GM12874 (cell line): ENCODE results near the gene CASP12.

Experiments
- TF ChIP-seq, protein P1 (sequence below): IDR thresholded peaks from 2 replicates; pipeline ENCODE4 v1.5.1; 2011; ENCODE audit warnings: low read depth, mild to moderate bottlenecking, control low read depth, low read length, moderate library complexity; ENCODE audit not compliant: insufficient read depth

CASP12 gene

DNA sequence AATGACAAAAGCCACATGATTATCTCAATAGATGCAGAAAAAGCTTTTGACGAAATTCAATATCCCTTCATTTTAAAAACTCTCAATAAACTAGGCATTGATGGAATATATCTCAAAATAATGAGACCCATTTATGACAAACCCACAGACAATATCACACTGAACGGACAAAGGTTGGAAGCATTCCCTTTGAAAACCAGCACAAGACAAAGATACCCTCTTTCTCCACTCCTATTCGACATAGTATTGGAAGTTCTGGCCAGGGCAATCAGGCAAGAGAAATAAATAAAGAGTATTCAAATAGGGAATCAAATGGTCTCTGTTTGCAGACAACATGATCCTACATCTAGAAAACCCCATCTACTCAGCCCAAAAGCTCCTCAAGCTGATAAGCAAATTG, 52.0 kb downstream of the CASP12 start:
- TF ChIP-seq, protein P1, sequence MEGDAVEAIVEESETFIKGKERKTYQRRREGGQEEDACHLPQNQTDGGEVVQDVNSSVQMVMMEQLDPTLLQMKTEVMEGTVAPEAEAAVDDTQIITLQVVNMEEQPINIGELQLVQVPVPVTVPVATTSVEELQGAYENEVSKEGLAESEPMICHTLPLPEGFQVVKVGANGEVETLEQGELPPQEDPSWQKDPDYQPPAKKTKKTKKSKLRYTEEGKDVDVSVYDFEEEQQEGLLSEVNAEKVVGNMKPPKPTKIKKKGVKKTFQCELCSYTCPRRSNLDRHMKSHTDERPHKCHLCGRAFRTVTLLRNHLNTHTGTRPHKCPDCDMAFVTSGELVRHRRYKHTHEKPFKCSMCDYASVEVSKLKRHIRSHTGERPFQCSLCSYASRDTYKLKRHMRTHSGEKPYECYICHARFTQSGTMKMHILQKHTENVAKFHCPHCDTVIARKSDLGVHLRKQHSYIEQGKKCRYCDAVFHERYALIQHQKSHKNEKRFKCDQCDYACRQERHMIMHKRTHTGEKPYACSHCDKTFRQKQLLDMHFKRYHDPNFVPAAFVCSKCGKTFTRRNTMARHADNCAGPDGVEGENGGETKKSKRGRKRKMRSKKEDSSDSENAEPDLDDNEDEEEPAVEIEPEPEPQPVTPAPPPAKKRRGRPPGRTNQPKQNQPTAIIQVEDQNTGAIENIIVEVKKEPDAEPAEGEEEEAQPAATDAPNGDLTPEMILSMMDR = no peak

DNA sequence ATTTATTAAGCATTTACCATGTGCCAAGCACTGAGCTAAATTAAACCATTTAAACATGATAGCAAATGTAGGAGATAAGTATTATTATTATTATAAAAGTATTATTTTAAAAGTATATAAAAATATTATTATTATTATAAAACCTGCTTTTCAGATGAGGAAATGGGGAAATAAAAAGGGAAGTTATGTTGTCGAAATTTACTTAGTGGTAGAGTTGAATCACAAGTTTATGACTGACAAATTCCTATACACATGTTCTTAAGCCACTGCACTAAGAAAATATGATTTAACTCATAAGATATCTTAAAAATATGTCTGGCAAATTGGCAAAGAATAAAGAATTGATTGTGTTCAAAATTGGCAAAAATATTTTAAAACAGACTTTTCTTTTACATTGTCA, 53.8 kb downstream of the CASP12 start:
- TF ChIP-seq, protein P1 = no peak

DNA sequence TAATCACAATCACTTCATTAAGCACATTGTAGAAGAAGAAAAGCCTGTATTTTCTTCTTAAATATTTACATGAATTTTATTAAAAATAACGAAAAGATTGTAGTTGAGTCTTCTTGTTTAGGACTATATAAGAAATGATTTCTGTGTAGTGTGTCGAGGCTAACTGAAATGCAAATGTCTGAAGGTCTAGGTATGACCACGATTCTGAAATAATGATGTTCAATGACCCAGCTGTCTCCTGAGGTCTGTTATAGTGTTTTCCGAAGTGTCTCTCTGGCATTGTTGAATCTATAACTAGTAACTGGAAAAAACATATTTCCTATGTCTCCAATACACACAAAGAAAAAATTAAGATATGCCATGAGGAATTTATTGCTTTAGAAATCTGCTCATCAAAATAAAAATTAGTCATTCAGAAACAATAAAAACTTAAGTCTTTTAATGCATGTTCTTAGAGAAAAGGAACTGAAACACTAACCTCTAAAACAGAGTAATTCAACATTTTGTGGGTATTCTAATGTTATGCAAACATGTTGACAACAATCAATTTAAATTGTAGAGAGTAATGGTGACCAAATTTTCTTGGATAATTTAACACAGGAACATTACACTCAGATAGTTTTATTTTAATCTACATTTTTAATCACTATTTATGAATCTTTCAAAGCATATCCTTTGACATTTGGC, 55.0 kb downstream of the CASP12 start:
- TF ChIP-seq, protein P1 = no peak

DNA sequence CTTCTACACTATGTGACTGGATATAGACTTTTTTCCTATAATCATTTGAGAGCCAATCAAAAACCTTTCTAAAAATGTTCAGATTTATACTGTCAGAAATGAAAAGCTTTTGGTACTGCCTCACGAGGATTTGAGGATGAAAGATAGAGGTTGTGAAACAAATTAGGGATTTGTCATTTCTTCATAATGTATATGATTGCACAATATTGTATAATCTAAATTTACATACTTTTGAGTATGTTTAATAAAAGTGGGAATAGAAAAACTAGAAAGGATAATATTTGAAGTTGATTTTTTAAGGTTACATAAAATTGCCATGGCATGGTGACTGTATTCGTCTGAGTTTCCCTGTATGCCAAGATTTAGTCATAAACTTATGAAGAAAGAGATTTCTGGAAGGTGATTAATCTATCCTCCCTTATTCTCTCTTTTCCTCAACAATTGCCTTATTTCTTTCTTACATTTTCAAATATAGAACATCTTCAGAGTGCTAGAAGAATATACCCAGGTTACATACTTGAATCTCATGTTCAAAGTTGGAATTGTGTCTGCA, 56.2 kb downstream of the CASP12 start:
- TF ChIP-seq, protein P1 = no peak

DNA sequence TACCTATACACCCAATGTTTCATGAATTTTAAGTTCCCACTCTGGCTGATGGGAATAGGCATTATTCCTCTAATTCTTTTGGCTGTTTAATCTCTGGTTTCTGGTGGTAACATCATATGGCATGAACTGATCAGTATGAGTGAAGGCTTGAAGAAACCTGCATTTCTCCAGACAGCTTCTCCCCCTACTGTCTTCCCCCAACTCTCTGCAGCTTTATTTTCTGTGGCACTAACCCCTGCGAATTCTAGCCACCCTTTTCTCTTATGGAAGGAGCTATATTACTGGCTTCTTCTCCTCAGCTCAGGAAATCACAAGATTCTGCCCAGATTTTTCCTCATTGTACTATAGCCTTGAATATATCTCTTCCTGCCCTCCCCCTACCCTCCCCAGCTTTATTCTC, 57.1 kb downstream of the CASP12 start:
- TF ChIP-seq, protein P1 = no peak

DNA sequence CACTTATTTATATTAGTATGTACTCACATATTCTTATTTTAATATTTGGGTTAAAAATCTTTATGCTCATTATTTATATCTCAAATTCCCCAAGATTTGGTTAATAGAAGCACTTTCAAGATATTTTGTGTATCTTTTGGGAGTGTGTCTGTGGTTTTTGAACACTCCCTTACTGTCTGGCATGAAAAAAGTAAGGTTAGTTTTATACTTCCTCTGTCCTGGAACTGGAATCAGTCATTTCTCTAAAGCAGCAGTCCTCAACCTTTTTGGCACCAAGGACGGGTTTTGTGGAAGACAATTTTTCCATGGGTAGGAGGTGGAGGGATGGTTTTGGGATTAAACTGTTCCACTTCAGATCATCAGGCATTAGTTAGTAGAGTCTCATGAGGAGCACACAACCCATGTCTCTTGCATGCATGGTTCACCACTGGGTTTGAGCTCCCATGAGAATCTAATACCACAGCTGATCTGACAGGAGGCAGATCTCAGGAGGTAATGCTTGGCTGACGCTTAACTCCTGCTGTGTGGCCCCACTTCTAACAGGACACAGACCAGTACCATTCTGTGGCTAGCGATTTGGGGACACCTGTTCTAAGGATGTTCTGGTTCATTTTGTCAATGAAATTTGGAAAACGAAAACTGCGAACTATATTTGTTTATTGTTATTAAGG, 60.2 kb downstream of the CASP12 start:
- TF ChIP-seq, protein P1 = no peak

DNA sequence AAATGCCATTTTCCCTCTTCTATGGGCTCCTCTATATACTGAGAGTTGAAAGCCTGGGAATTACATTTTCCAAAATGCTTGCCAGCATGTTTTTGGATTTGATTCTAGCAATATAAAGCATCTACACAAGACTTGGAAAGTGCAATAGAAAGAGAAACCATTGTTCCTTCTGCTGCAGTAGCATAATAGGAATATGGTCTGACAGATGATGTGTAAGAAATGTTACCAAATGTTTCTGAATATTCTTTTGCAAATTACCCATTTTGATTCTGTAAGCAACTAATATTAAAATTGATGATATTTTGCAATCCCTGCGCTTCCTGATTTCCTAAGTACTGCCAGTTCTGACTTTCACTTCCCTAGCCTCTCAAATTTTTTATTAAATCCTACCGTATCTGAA, 61.6 kb downstream of the CASP12 start:
- TF ChIP-seq, protein P1 = no peak
